HL-60 (cell line): Measurements from ENCODE around the gene IFIT5.

ENCODE experiments used
- DNase-seq, 2 experiments: peaks; one replicate each; pipeline ENCODE4 v3.0.0-alpha.2; 2010 to 2020; ENCODE audit warnings: low read depth in 1 of 2, low spot score in 1 of 2
- H3K27ac ChIP-seq: fragments of 250-450 bp; sonication (Bioruptor Pico); replicated peaks from 2 replicates; pipeline ENCODE4 v1.5.1; 2020; ENCODE audit warnings: mild to moderate bottlenecking, moderate library complexity
- H3K27me3 ChIP-seq: fragments of 250-450 bp; sonication (Bioruptor Pico); 2 replicates; pipeline ENCODE4 v1.5.1; 2021; ENCODE audit warnings: mild to moderate bottlenecking, moderate library complexity; ENCODE audit not compliant: insufficient read depth, poor library complexity, severe bottlenecking
- H3K4me3 ChIP-seq: replicated peaks from 2 replicates; pipeline ENCODE4 v1.5.1; 2011; ENCODE audit warnings: mild to moderate bottlenecking, control low read depth, low read length; ENCODE audit not compliant: insufficient read depth
- CTCF ChIP-seq: IDR thresholded peaks from one replicate; pipeline ENCODE4 v1.5.1; 2011; ENCODE audit warnings: low read length, control low read depth, inconsistent platforms; ENCODE audit not compliant: insufficient read depth
- GABPA ChIP-seq: IDR thresholded peaks from 2 replicates; pipeline ENCODE4 v1.6.1; 2012; ENCODE audit warnings: low read depth
- POLR2AphosphoS5 ChIP-seq: IDR thresholded peaks from 2 replicates; pipeline ENCODE4 v1.6.1; 2012; ENCODE audit warnings: low read depth
- REST ChIP-seq: IDR thresholded peaks from 2 replicates; pipeline ENCODE4 v1.6.1; 2012; ENCODE audit warnings: low read depth; ENCODE audit not compliant: insufficient replicate concordance
- SPI1 ChIP-seq: IDR thresholded peaks from 2 replicates; pipeline ENCODE4 v1.6.1; 2012; ENCODE audit warnings: low read depth, mild to moderate bottlenecking, borderline replicate concordance

The IFIT5 gene

GRCh38 chr10:89416465-89416864, 2.1 kb downstream of the IFIT5 start:
- Histone ChIP-seq H3K27me3 (peaks cover 9% of the 10 kb centered on the region), H3K4me3 (no peak overlapping the region), H3K27ac (no peak overlapping the region)
- no peak for DNase-seq
- TF ChIP-seq REST (no peak), POLR2AphosphoS5 (no peak), SPI1 (no peak), GABPA (no peak), CTCF (no peak)

GRCh38 chr10:89419548-89419947, 5.2 kb downstream of the IFIT5 start:
- H3K27me3 ChIP-seq, result peaks cover 13% of the 10 kb centered on the region
- H3K4me3 ChIP-seq, result no peak overlapping the region
- TF ChIP-seq GABPA (no peak), SPI1 (no peak), CTCF (no peak), REST (no peak), POLR2AphosphoS5 (no peak)
- no peak for DNase-seq
- no peak overlapping the region for H3K27ac ChIP-seq

- no peak for TF ChIP-seq GABPA
- no peak for TF ChIP-seq SPI1
- no peak for TF ChIP-seq POLR2AphosphoS5
- peaks cover 6% of the 10 kb centered on the region for H3K27me3 ChIP-seq
- no peak for DNase-seq
- no peak overlapping the region for H3K4me3 ChIP-seq
- no peak overlapping the region for H3K27ac ChIP-seq
Observed at GRCh38 chr10:89421018-89421476, 6.7 kb downstream of the IFIT5 start.

- TF ChIP-seq GABPA, result no peak
Observed at GRCh38 chr10:89425000-89425399, 10.6 kb downstream of the IFIT5 start.

GRCh38 chr10:89426230-89426868, 12.0 kb downstream of the IFIT5 start:
- peaks cover 5% of the 10 kb centered on the region for H3K27me3 ChIP-seq
- no peak overlapping the region for H3K27ac ChIP-seq
- TF ChIP-seq POLR2AphosphoS5 (no peak), CTCF (peak; percentile 66)
- H3K4me3 ChIP-seq, result no peak overlapping the region
- DNase-seq, result no peak

More at GRCh38 chr10:89425000-89425399, 10.6 kb downstream of the IFIT5 start:
- no peak for DNase-seq
- Histone ChIP-seq H3K27ac (no peak overlapping the region), H3K27me3 (peaks cover 4% of the 10 kb centered on the region), H3K4me3 (no peak overlapping the region)
